Rectal smooth muscle tissue (tissue), 1 donor: ENCODE measurements around the gene INVS.
"Not testable (repeated sequence)": the region's sequence is repeated elsewhere in the genome, so short reads cannot be mapped to it uniquely, and the experiment has no call there.

Experiments used
- H3K27ac ChIP-seq: one replicate; pipeline ENCODE4 v1.7.0; 2013; ENCODE audit warnings: low read depth, low read length, inconsistent platforms
- H3K27me3 ChIP-seq: one replicate; pipeline ENCODE4 v1.7.0; 2013; ENCODE audit warnings: low read length; ENCODE audit not compliant: control insufficient read depth, insufficient read depth
- H3K36me3 ChIP-seq: one replicate; pipeline ENCODE4 v1.7.0; 2013; ENCODE audit warnings: low read length; ENCODE audit not compliant: control insufficient read depth, insufficient read depth
- H3K4me1 ChIP-seq: one replicate; pipeline ENCODE4 v1.7.0; 2013; ENCODE audit warnings: low read length; ENCODE audit not compliant: control insufficient read depth, insufficient read depth
- H3K4me3 ChIP-seq: one replicate; pipeline ENCODE4 v1.7.0; 2013; ENCODE audit warnings: low read length
- H3K9ac ChIP-seq: one replicate; pipeline ENCODE4 v1.7.0; 2013; ENCODE audit warnings: low read length

Gene INVS

GRCh38 chr9:100296407-100296806, 197.4 kb downstream of the INVS start:
- Histone ChIP-seq H3K4me3 (no peak overlapping the region), H3K36me3 (peaks cover 15% of the 10 kb centered on the region)

DNA sequence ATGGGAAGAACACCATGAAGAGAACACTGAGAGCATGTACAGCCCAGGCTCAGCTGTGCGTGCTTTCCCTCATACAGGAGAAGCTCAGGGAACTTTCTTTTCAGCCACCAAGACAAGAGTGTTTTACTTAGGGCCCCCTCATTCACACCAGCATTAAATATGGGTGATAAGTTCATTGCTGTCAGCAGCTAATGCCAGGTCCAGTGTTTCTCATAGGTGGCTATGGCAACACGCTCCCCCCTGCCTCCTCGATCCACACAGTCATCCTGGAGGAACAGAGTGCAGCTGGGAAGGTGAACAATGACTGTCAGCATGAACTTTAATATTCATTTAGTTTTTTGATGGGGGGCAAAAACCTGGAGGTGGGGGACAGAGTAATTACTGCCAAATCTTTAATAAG, 199.3 kb downstream of the INVS start:
- Histone ChIP-seq H3K27me3 (no peaks in the 10 kb centered on the region), H3K4me3 (no peak overlapping the region), H3K27ac (no peak overlapping the region), H3K4me1 (no peaks in the 10 kb centered on the region), H3K36me3 (peaks cover 9% of the 10 kb centered on the region), H3K9ac (no peak overlapping the region)

More at GRCh38 chr9:100296407-100296806, 197.4 kb downstream of the INVS start:
- Histone ChIP-seq H3K27me3 (no peaks in the 10 kb centered on the region), H3K4me1 (no peaks in the 10 kb centered on the region), H3K27ac (no peak overlapping the region), H3K9ac (no peak overlapping the region)

- no peak overlapping the region for H3K4me3 ChIP-seq
- no peaks in the 10 kb centered on the region for H3K4me1 ChIP-seq
- H3K27ac ChIP-seq: no peak overlapping the region
- no peaks in the 10 kb centered on the region for H3K27me3 ChIP-seq
- H3K36me3 ChIP-seq: peaks cover 10% of the 10 kb centered on the region
- H3K9ac ChIP-seq: no peak overlapping the region
Observed at GRCh38 chr9:100303747-100304146, 204.7 kb downstream of the INVS start.

DNA sequence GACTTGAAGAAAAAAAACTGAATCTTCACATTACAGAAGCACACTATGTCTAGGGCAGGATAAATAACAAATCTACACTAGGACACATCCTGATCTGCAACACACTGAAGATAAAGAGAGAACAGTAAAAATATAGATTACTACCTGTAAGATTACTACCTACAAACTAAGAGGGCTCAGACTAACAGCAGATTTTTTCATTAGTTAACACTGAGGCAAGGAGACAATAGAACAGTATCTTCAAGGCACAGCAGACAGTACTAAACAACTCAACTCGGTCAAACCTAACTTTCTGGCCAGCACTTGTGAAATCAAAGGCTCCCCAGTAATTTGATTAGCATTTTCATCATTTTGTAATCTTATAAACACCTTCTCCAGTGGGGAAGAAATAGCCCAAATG, 207.2 kb downstream of the INVS start:
- no peak overlapping the region for H3K27ac ChIP-seq
- no peaks in the 10 kb centered on the region for H3K27me3 ChIP-seq
- H3K4me3 ChIP-seq: no peak overlapping the region
- H3K36me3 ChIP-seq: peaks cover 8% of the 10 kb centered on the region
- H3K9ac ChIP-seq: no peak overlapping the region
- H3K4me1 ChIP-seq: no peaks in the 10 kb centered on the region

DNA sequence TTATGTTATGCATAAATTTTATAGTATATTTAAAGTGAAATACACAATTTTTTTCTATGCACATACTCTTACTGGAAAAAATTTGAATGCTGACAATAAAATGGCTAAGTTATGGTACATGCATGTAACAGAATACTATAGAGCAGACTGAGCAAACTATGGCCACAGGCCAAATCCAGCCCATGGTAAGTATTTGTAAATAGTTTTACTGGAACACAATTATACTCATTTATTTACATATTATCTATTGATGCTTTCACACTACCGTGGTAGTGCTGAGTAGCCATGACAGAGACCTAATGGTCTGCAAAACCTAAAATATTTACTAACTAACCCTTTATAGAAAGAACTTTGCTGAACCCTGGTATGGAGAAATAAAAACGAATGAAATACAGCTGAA, 208.0 kb downstream of the INVS start:
- H3K36me3 ChIP-seq: peaks cover 4% of the 10 kb centered on the region
- H3K9ac ChIP-seq: no peak overlapping the region
- no peak overlapping the region for H3K27ac ChIP-seq
- no peak overlapping the region for H3K4me3 ChIP-seq
- no peaks in the 10 kb centered on the region for H3K27me3 ChIP-seq
- no peaks in the 10 kb centered on the region for H3K4me1 ChIP-seq

GRCh38 chr9:100308965-100309564, 210.0 kb downstream of the INVS start:
- no peaks in the 10 kb centered on the region for H3K27me3 ChIP-seq
- no peak overlapping the region for H3K27ac ChIP-seq
- no peak overlapping the region for H3K4me3 ChIP-seq
- no peaks in the 10 kb centered on the region for H3K4me1 ChIP-seq
- H3K36me3 ChIP-seq: no peaks in the 10 kb centered on the region
- no peak overlapping the region for H3K9ac ChIP-seq

- no peaks in the 10 kb centered on the region for H3K36me3 ChIP-seq
- no peak overlapping the region for H3K9ac ChIP-seq
- H3K4me3 ChIP-seq: no peak overlapping the region
- H3K4me1 ChIP-seq: no peaks in the 10 kb centered on the region
- H3K27ac ChIP-seq: no peak overlapping the region
- H3K27me3 ChIP-seq: no peaks in the 10 kb centered on the region
Observed at GRCh38 chr9:100309992-100310391, 210.9 kb downstream of the INVS start.

GRCh38 chr9:100315561-100315960, 216.5 kb downstream of the INVS start:
- H3K4me1 ChIP-seq: no peaks in the 10 kb centered on the region

DNA sequence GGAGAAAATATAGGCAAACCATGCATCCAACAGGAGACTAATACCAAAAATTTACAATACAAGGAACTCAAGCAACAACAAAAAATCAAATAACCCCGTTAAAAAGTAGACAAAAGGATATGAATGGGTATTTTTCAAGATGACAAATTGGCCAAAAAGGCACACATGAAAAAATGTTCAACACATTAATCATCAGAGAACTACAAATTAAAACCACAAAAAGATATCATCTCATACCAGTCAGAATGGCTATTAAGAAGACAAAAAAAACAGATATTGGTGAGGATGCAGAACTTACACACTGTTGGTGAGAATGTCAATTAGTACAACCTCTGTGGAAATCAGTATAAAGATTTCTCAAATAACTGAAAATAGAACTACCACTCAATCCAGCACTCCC, 218.7 kb downstream of the INVS start:
- Histone ChIP-seq H3K27me3 (no peaks in the 10 kb centered on the region), H3K4me1 (no peaks in the 10 kb centered on the region), H3K9ac (no peak overlapping the region), H3K4me3 (no peak overlapping the region), H3K36me3 (peaks cover 2% of the 10 kb centered on the region), H3K27ac (no peak overlapping the region)

More at GRCh38 chr9:100315561-100315960, 216.5 kb downstream of the INVS start:
- H3K9ac ChIP-seq: no peak overlapping the region
- H3K4me3 ChIP-seq: no peak overlapping the region
- H3K27ac ChIP-seq: no peak overlapping the region
- no peaks in the 10 kb centered on the region for H3K27me3 ChIP-seq
- H3K36me3 ChIP-seq: no peaks in the 10 kb centered on the region

- H3K36me3 ChIP-seq: peaks cover 2% of the 10 kb centered on the region
- H3K9ac ChIP-seq: no peak overlapping the region
- no peaks in the 10 kb centered on the region for H3K4me1 ChIP-seq
- no peak overlapping the region for H3K27ac ChIP-seq
- no peak overlapping the region for H3K4me3 ChIP-seq
- no peaks in the 10 kb centered on the region for H3K27me3 ChIP-seq
Observed at GRCh38 chr9:100322954-100323536, 224.0 kb downstream of the INVS start.

DNA sequence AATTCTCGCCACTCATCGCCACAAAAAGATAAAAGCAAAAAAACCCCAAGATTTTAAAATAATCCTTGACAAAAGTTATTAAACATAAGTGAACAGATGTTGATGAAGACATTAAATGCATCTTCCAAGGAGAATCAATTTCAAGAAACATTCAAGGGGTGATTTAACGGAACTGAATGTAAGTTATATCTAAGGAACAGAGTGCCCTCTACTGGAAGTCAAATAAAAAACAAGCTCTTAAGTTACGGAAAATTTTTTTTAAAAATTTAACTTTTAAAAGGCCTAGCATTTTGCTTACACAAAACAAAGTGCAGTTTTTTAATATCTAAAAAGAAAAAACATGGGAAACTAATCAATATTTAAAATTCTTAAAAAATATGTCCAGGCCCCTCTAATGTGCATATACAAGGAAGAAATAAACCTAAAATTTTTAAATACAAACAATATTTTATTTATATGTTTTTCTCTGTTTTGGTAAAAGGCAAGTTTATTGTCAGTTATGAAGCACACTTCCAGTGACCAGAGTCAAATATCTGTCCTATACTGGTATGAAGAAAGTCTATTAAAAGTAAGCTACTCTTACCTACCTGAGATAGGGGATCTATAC, 225.7 kb downstream of the INVS start:
- H3K27ac ChIP-seq: no peak overlapping the region
- no peak overlapping the region for H3K4me3 ChIP-seq
- H3K36me3 ChIP-seq: peaks cover 4% of the 10 kb centered on the region
- peaks cover 6% of the 10 kb centered on the region for H3K4me1 ChIP-seq
- no peaks in the 10 kb centered on the region for H3K27me3 ChIP-seq
- no peak overlapping the region for H3K9ac ChIP-seq

GRCh38 chr9:100338736-100339135, 239.7 kb downstream of the INVS start:
- H3K27me3 ChIP-seq: not testable (repeated sequence)

GRCh38 chr9:100340224-100340623, 241.2 kb downstream of the INVS start:
- Histone ChIP-seq H3K36me3 (no peaks in the 10 kb centered on the region), H3K9ac (no peak overlapping the region), H3K27ac (no peak overlapping the region), H3K4me1 (no peaks in the 10 kb centered on the region), H3K27me3 (no peaks in the 10 kb centered on the region), H3K4me3 (no peak overlapping the region)

More at GRCh38 chr9:100338736-100339135, 239.7 kb downstream of the INVS start:
- not testable (repeated sequence) for H3K36me3 ChIP-seq, H3K27ac ChIP-seq, H3K9ac ChIP-seq, H3K4me1 ChIP-seq, H3K4me3 ChIP-seq
